ENCODE data around the gene SKI. TPM values are rescaled to one million over a fixed set of nuclear protein-coding genes. Genes with fewer than 3 reads are reported as not detected.

SKI gene
- total and polyA plus RNA-seq, 2 donors (not counting 1 experiment from before 2014, with no cell fraction given) = 14.9 to 74.9 TPM

DNA sequence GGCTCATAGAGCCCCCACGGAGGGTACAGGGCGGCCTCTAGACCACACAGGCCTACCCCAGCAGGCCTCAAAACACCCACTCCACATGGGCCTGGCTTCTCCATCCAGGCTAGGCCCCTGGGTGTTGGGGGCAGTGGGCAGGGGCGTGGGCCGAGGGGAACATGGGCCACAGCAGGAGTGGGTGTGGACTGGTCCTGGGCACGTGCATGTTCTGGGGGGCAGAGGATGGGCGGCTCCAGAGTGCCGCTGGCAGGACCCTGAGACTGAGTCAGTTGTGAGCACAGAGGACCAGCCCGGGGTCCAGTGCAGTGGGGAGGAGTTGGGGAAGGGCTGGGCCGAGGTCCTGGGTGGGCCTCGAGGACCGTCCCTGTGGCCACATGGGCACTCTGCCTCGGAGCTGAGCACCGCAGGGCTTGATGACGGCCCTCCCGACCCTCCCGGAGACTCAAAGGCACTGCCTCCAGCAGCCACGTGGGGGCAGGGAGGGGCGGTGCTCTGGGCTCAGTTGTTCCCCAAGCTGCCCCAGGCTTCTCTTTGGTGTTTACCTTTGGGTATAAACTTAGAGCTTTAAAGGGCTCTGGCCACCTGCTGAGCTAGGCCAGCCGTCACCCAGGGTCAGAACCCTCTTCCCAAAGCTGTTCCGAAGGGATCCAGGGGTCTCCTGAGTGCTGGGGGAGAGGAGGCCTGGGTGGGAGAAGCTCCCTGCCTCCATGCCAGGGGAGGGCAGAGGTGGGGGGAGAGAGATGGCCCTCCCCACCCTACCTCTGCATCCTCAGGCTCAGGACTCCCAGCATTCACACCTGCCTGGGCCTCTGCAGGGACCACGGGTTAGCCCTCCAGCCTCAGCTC is 83.3 kb downstream of the SKI start:
- intact Hi-C loops (cut with micrococcal nuclease) = loop anchor here (1.0 kb wide), 1 partner anchor 10 kb away; no protein-coding TSS in a partner anchor
- CTCF ChIA-PET = interaction anchor here (0.6 to 3.9 kb wide), 20 partner anchors 8 to 237 kb away, joined by 3 to 23 read pairs (median 4); partner anchors contain the start of gene FAAP20
- Histone ChIP-seq H3K4me1 (ENCODE audit: control insufficient read depth in 2 of 2, insufficient read depth in 2 of 2, low read length in 2 of 2) (peaks cover 44 to 49% of the 10 kb centered on the region in 2 donors), H3K79me2 (ENCODE audit: control insufficient read depth, insufficient read depth, low read length) (no peaks in the 10 kb centered on the region), H3K9me3 (ENCODE audit: control extremely low read depth in 1 of 3, control insufficient read depth in 2 of 3, insufficient read depth in 1 of 3, low read length in 2 of 3) (no peaks in the 10 kb centered on the region), H4K20me1 (ENCODE audit: control insufficient read depth, insufficient read depth, low read length, poor library complexity, severe bottlenecking) (no peaks in the 10 kb centered on the region), H2AFZ (ENCODE audit: insufficient read depth, low read depth, low read length, poor library complexity, severe bottlenecking) (peak overlapping the region; percentile 43), H3K27ac (ENCODE audit: low read length in 2 of 2) (peak overlapping the region; percentile 79 to 88), H3K27me3 (replicated peaks in 1 of 4; ENCODE audit: control extremely low read depth in 1 of 4, control insufficient read depth in 3 of 4, insufficient read depth in 4 of 4, low read length in 3 of 4) (no peaks in the 10 kb centered on the region), H3K36me3 (replicated peaks in 1 of 2; ENCODE audit: control extremely low read depth in 1 of 2, control insufficient read depth in 1 of 2, extremely low read depth in 1 of 2, insufficient read depth in 2 of 2, low read length in 1 of 2) (peaks cover 0 to 21% of the 10 kb centered on the region in 2 experiments), H3K4me3 (ENCODE audit: control extremely low read depth in 1 of 5, extremely low read depth in 1 of 5, insufficient read depth in 1 of 5, low read depth in 2 of 5, low read length in 4 of 5) (no peak overlapping the region), H3K4me2 (replicated peaks; ENCODE audit: low read depth, low read length, poor library complexity, severe bottlenecking) (peak overlapping the region; percentile 98), H3K9ac (ENCODE audit: low read length) (peak overlapping the region; percentile 20)
- Mint-ChIP-seq H3K9me3 (ENCODE audit: insufficient read depth) (no peaks in the 10 kb centered on the region), H3K27ac (peak overlapping the region; percentile 90), H3K27me3 (no peaks in the 10 kb centered on the region), H3K4me1 (peaks cover 41% of the 10 kb centered on the region), H3K4me3 (no peak overlapping the region)
- WGBS (ENCODE audit: insufficient coverage) = 44% methylated on average over 17 of the region's 21 CpGs
- no peak for TF ChIP-seq EZH2 (IDR thresholded peaks at IDR 0.05; ENCODE audit: borderline replicate concordance, insufficient read depth, low read depth, low read length, poor library complexity, severe bottlenecking)
- TF ChIP-seq, protein P1, sequence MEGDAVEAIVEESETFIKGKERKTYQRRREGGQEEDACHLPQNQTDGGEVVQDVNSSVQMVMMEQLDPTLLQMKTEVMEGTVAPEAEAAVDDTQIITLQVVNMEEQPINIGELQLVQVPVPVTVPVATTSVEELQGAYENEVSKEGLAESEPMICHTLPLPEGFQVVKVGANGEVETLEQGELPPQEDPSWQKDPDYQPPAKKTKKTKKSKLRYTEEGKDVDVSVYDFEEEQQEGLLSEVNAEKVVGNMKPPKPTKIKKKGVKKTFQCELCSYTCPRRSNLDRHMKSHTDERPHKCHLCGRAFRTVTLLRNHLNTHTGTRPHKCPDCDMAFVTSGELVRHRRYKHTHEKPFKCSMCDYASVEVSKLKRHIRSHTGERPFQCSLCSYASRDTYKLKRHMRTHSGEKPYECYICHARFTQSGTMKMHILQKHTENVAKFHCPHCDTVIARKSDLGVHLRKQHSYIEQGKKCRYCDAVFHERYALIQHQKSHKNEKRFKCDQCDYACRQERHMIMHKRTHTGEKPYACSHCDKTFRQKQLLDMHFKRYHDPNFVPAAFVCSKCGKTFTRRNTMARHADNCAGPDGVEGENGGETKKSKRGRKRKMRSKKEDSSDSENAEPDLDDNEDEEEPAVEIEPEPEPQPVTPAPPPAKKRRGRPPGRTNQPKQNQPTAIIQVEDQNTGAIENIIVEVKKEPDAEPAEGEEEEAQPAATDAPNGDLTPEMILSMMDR (IDR thresholded peaks at IDR 0.05) = peak; percentile 64
- DNase-seq (peak; percentile 81), ATAC-seq (ENCODE audit: low read depth) (peak; percentile 66)
- POLR2A ChIA-PET = interaction anchor here (0.5 to 3.1 kb wide), 9 partner anchors 8 to 916 kb away, joined by 3 to 19 read pairs (median 4); partner anchors contain the start of gene FAAP20

DNA sequence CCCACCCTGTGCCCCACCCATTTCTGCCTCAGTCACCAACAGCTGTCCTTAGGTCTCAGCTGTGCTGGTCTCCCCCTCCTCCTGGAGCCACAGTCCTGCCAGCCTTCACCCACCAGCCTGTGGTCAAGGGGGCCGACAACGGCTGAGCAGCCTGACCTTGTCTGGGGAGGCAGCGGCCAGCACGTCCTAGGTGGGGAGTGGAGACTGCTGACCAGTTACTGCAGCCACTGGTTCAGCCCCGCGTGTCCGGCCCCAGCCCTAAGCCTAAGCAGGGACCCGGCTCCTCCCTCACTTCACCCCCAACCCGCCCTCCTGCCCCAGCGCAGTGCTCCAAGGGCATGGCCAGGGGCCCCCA is 84.0 kb downstream of the SKI start:
- Mint-ChIP-seq H3K4me1 (peaks cover 44% of the 10 kb centered on the region), H3K27ac (peak overlapping the region; percentile 90), H3K27me3 (no peaks in the 10 kb centered on the region), H3K4me3 (no peak overlapping the region), H3K9me3 (ENCODE audit: insufficient read depth) (no peaks in the 10 kb centered on the region)
- peak overlapping the region; percentile 20 for H3K9ac ChIP-seq (ENCODE audit: low read length)
- no peaks in the 10 kb centered on the region for H3K79me2 ChIP-seq (ENCODE audit: control insufficient read depth, insufficient read depth, low read length)
- DNase-seq (peak; percentile 53), ATAC-seq (ENCODE audit: low read depth) (no peak)
- intact Hi-C loops (cut with micrococcal nuclease) = no loop called here
- peaks cover 44 to 53% of the 10 kb centered on the region in 2 donors for H3K4me1 ChIP-seq (ENCODE audit: control insufficient read depth in 2 of 2, insufficient read depth in 2 of 2, low read length in 2 of 2)
- H3K4me3 ChIP-seq (ENCODE audit: control extremely low read depth in 1 of 5, extremely low read depth in 1 of 5, insufficient read depth in 1 of 5, low read depth in 2 of 5, low read length in 4 of 5) = no peak overlapping the region
- H3K4me2 ChIP-seq (replicated peaks; ENCODE audit: low read depth, low read length, poor library complexity, severe bottlenecking) = peak overlapping the region; percentile 98
- no peaks in the 10 kb centered on the region for H4K20me1 ChIP-seq (ENCODE audit: control insufficient read depth, insufficient read depth, low read length, poor library complexity, severe bottlenecking)
- POLR2A ChIA-PET = interaction anchor here (0.6 to 3.1 kb wide), 9 partner anchors 9 to 119 kb away, joined by 3 to 19 read pairs (median 4); partner anchors contain the start of gene FAAP20
- TF ChIP-seq, protein P1 (IDR thresholded peaks at IDR 0.05) = no peak
- TF ChIP-seq EZH2 (IDR thresholded peaks at IDR 0.05; ENCODE audit: borderline replicate concordance, insufficient read depth, low read depth, low read length, poor library complexity, severe bottlenecking) = no peak
- 87% methylated on average over 7 of the region's 10 CpGs for WGBS (ENCODE audit: insufficient coverage)
- peaks cover 0 to 16% of the 10 kb centered on the region in 2 experiments for H3K36me3 ChIP-seq (replicated peaks in 1 of 2; ENCODE audit: control extremely low read depth in 1 of 2, control insufficient read depth in 1 of 2, extremely low read depth in 1 of 2, insufficient read depth in 2 of 2, low read length in 1 of 2)
- H2AFZ ChIP-seq (ENCODE audit: insufficient read depth, low read depth, low read length, poor library complexity, severe bottlenecking) = no peak overlapping the region
- H3K27ac ChIP-seq (ENCODE audit: low read length in 2 of 2) = peak overlapping the region; percentile 79 to 88
- no peaks in the 10 kb centered on the region for H3K27me3 ChIP-seq (replicated peaks in 1 of 4; ENCODE audit: control extremely low read depth in 1 of 4, control insufficient read depth in 3 of 4, insufficient read depth in 4 of 4, low read length in 3 of 4)
- H3K9me3 ChIP-seq (ENCODE audit: control extremely low read depth in 1 of 3, control insufficient read depth in 2 of 3, insufficient read depth in 1 of 3, low read length in 2 of 3) = no peaks in the 10 kb centered on the region
- CTCF ChIA-PET = interaction anchor here (0.6 to 3.9 kb wide), 19 partner anchors 9 to 236 kb away, joined by 3 to 23 read pairs (median 5); partner anchors contain the start of gene FAAP20

All from B cell (primary cell).